GM18505 (cell line): ENCODE data around the gene CTNND2.

Source experiments
- ATAC-seq: cut with Tn5 transposase; IDR thresholded peaks from one replicate; pipeline ENCODE4 v1.9.1; 2021; ENCODE audit not compliant: unreplicated experiment
- POLR2A ChIP-seq: IDR thresholded peaks from 4 replicates; pipeline ENCODE4 v1.6.1; 2011; ENCODE audit warnings: borderline replicate concordance; ENCODE audit not compliant: insufficient read depth, insufficient read length; ENCODE audit errors: extremely low read depth

Gene CTNND2

GRCh38 chr5:11494340-11494739 is 409.9 kb downstream of the CTNND2 start:
- TF ChIP-seq POLR2A, result no peak
- ATAC-seq, result no peak

GRCh38 chr5:11491404-11492075 is 412.7 kb downstream of the CTNND2 start:
- TF ChIP-seq POLR2A, result no peak
- no peak for ATAC-seq

- ATAC-seq, result no peak
- TF ChIP-seq POLR2A, result no peak
Observed at GRCh38 chr5:11483630-11484029, 420.6 kb downstream of the CTNND2 start.

- TF ChIP-seq POLR2A, result no peak
- ATAC-seq, result no peak
Observed at GRCh38 chr5:11482011-11482410, 422.2 kb downstream of the CTNND2 start.

GRCh38 chr5:11477786-11478185 is 426.5 kb downstream of the CTNND2 start:
- no peak for TF ChIP-seq POLR2A
- ATAC-seq, result no peak

- TF ChIP-seq POLR2A, result no peak
- ATAC-seq, result no peak
Observed at GRCh38 chr5:11476866-11477265, 427.4 kb downstream of the CTNND2 start.

- no peak for TF ChIP-seq POLR2A
- no peak for ATAC-seq
Observed at GRCh38 chr5:11468334-11469039, 435.8 kb downstream of the CTNND2 start.

GRCh38 chr5:11467588-11467987 is 436.7 kb downstream of the CTNND2 start:
- TF ChIP-seq POLR2A, result no peak
- ATAC-seq, result no peak

- ATAC-seq, result no peak
- no peak for TF ChIP-seq POLR2A
Observed at GRCh38 chr5:11459716-11460115, 444.5 kb downstream of the CTNND2 start.

GRCh38 chr5:11455505-11455904 is 448.7 kb downstream of the CTNND2 start:
- no peak for ATAC-seq
- no peak for TF ChIP-seq POLR2A

- TF ChIP-seq POLR2A, result no peak
- no peak for ATAC-seq
Observed at GRCh38 chr5:11452852-11453251, 451.4 kb downstream of the CTNND2 start.

- no peak for ATAC-seq
- no peak for TF ChIP-seq POLR2A
Observed at GRCh38 chr5:11449966-11450365, 454.3 kb downstream of the CTNND2 start.

GRCh38 chr5:11449217-11449616 is 455.0 kb downstream of the CTNND2 start:
- no peak for ATAC-seq
- no peak for TF ChIP-seq POLR2A

GRCh38 chr5:11443831-11444230 is 460.4 kb downstream of the CTNND2 start:
- TF ChIP-seq POLR2A, result no peak
- ATAC-seq, result no peak
